OCI-LY1 (cell line): ENCODE data around the gene PI4KA.

Experiments used
- H2AFZ ChIP-seq: fragments of 200-600 bp; sonication (generic), shearing (Covaris generic); 2 replicates; pipeline ENCODE4 v1.6.0; 2014; ENCODE audit warnings: antibody characterized with exemption, mild to moderate bottlenecking, low read length
- H3F3A ChIP-seq: fragments of 200-600 bp; sonication (generic), shearing (Covaris generic); 2 replicates; pipeline ENCODE4 v1.6.0; 2014; ENCODE audit warnings: mild to moderate bottlenecking, antibody characterized with exemption, low read length, moderate library complexity; ENCODE audit not compliant: insufficient read depth
- H3K27ac ChIP-seq: fragments of 200-600 bp; sonication (generic); 2 replicates; pipeline ENCODE4 v1.5.1; 2014; ENCODE audit warnings: low read length, mixed run types, mild to moderate bottlenecking, low read depth; ENCODE audit not compliant: poor library complexity, severe bottlenecking
- H3K27me3 ChIP-seq: fragments of 200-600 bp; sonication (generic); 2 replicates; pipeline ENCODE4 v1.6.0; 2014; ENCODE audit warnings: antibody characterized with exemption, mild to moderate bottlenecking, low read length, moderate library complexity; ENCODE audit not compliant: insufficient read depth
- H3K36me3 ChIP-seq: fragments of 200-600 bp; sonication (generic); 2 replicates; pipeline ENCODE4 v1.6.1; 2014; ENCODE audit warnings: mild to moderate bottlenecking, antibody characterized with exemption, low read length, moderate library complexity, mixed read lengths; ENCODE audit not compliant: insufficient read depth
- H3K4me1 ChIP-seq: fragments of 200-600 bp; sonication (generic); 2 replicates; pipeline ENCODE4 v1.5.1; 2014; ENCODE audit warnings: mild to moderate bottlenecking, low read length, moderate library complexity; ENCODE audit not compliant: insufficient read depth, severe bottlenecking
- H3K4me2 ChIP-seq: fragments of 200-600 bp; sonication (generic), shearing (Covaris generic); 2 replicates; pipeline ENCODE4 v1.6.1; 2014; ENCODE audit warnings: low read length
- H3K4me3 ChIP-seq: fragments of 200-600 bp; sonication (generic); 2 replicates; pipeline ENCODE4 v1.5.1; 2014; ENCODE audit warnings: low read length, low read depth, mild to moderate bottlenecking, mixed read lengths; ENCODE audit not compliant: poor library complexity, severe bottlenecking
- H3K79me2 ChIP-seq: fragments of 200-600 bp; shearing (Covaris generic); 2 replicates; pipeline ENCODE4 v1.6.1; 2016; ENCODE audit warnings: mixed run types, low read length, mixed read lengths; ENCODE audit not compliant: insufficient read depth
- H3K9ac ChIP-seq: fragments of 200-600 bp; sonication (generic), shearing (Covaris generic); 2 replicates; pipeline ENCODE4 v1.6.1; 2014; ENCODE audit warnings: mild to moderate bottlenecking, low read length, mixed read lengths
- H3K9me2 ChIP-seq: fragments of 200-600 bp; sonication (generic), shearing (Covaris generic); 2 replicates; pipeline ENCODE4 v1.6.1; 2014; ENCODE audit warnings: low read depth, mild to moderate bottlenecking, low read length, mixed read lengths
- H3K9me3 ChIP-seq: fragments of 200-600 bp; shearing (Covaris generic); 2 replicates; pipeline ENCODE4 v1.6.1; 2014; ENCODE audit warnings: low read length, mixed read lengths
- H4K20me1 ChIP-seq: fragments of 200-600 bp; sonication (generic), shearing (Covaris generic); 2 replicates; pipeline ENCODE4 v1.6.0; 2016; ENCODE audit warnings: mild to moderate bottlenecking, low read length; ENCODE audit not compliant: insufficient read depth
- CTCF ChIP-seq: fragments of 200-600 bp; sonication (generic), shearing (Covaris generic); IDR thresholded peaks from 2 replicates; pipeline ENCODE4 v1.5.1; 2017; ENCODE audit warnings: mild to moderate bottlenecking, antibody characterized with exemption, low read length, moderate library complexity, mixed read lengths
- EZH2 ChIP-seq: fragments of 200-600 bp; sonication (generic), shearing (Covaris generic); IDR thresholded peaks from 2 replicates; pipeline ENCODE4 v1.8.0; 2017; ENCODE audit warnings: borderline replicate concordance, mixed run types, mild to moderate bottlenecking, antibody characterized with exemption, low read length, moderate library complexity, mixed read lengths

PI4KA gene

GRCh38 chr22:20815477-20816050 lies 43.0 kb downstream of the PI4KA start:
- Histone ChIP-seq H3K9ac (no peak overlapping the region), H3K4me3 (no peak overlapping the region), H4K20me1 (no peaks in the 10 kb centered on the region), H3K9me3 (no peaks in the 10 kb centered on the region), H3K4me2 (no peak overlapping the region), H2AFZ (no peak overlapping the region), H3K4me1 (no peaks in the 10 kb centered on the region), H3K36me3 (peaks cover 67% of the 10 kb centered on the region), H3K79me2 (no peaks in the 10 kb centered on the region), H3K27ac (no peak overlapping the region), H3K27me3 (no peaks in the 10 kb centered on the region), H3F3A (no peaks in the 10 kb centered on the region), H3K9me2 (no peaks in the 10 kb centered on the region)
- TF ChIP-seq EZH2 (no peak), CTCF (no peak)

- Histone ChIP-seq H3K9me3 (no peaks in the 10 kb centered on the region), H3F3A (no peaks in the 10 kb centered on the region), H3K9ac (no peak overlapping the region), H2AFZ (no peak overlapping the region), H3K79me2 (no peaks in the 10 kb centered on the region), H3K9me2 (no peaks in the 10 kb centered on the region), H3K27me3 (no peaks in the 10 kb centered on the region), H3K36me3 (peaks cover 64% of the 10 kb centered on the region), H3K4me2 (no peak overlapping the region), H3K4me3 (no peak overlapping the region), H3K4me1 (no peaks in the 10 kb centered on the region), H4K20me1 (no peaks in the 10 kb centered on the region), H3K27ac (no peak overlapping the region)
- TF ChIP-seq EZH2 (no peak), CTCF (no peak)
These were observed 44.3 kb downstream of the PI4KA start for GRCh38 chr22:20814221-20814808.

- Histone ChIP-seq H3K9ac (no peak overlapping the region), H3K9me2 (no peaks in the 10 kb centered on the region), H3K79me2 (no peaks in the 10 kb centered on the region), H3F3A (no peaks in the 10 kb centered on the region), H3K27me3 (no peaks in the 10 kb centered on the region), H3K4me2 (no peak overlapping the region), H4K20me1 (no peaks in the 10 kb centered on the region), H3K27ac (no peak overlapping the region), H3K4me3 (no peak overlapping the region), H3K4me1 (no peaks in the 10 kb centered on the region), H3K9me3 (no peaks in the 10 kb centered on the region), H3K36me3 (peaks cover 63% of the 10 kb centered on the region), H2AFZ (no peak overlapping the region)
- TF ChIP-seq CTCF (no peak), EZH2 (no peak)
These were observed 45.6 kb downstream of the PI4KA start for GRCh38 chr22:20813056-20813455.
